GM12878 (cell line): ENCODE results near the gene TC2N.

Source experiments
- EGR1 ChIP-seq, 2 experiments: IDR thresholded peaks; 1 replicate in 1 of 2; 2 replicates in 1 of 2; pipeline ENCODE4 v1.6.1; 2011 to 2012; ENCODE audit warnings: low read depth in 2 of 2, low read length in 2 of 2, borderline replicate concordance in 1 of 2, mild to moderate bottlenecking in 1 of 2, moderate library complexity in 1 of 2
- EZH2 ChIP-seq: IDR thresholded peaks from 2 replicates; pipeline ENCODE4 v1.6.1; 2012; ENCODE audit warnings: low read depth, mild to moderate bottlenecking, control low read depth, inconsistent platforms, low read length, borderline replicate concordance; ENCODE audit not compliant: control insufficient read depth
- NFIC ChIP-seq: IDR thresholded peaks from 2 replicates; pipeline ENCODE4 v1.6.1; 2012; ENCODE audit warnings: low read depth, mild to moderate bottlenecking, inconsistent platforms, low read length, moderate library complexity

DNA sequence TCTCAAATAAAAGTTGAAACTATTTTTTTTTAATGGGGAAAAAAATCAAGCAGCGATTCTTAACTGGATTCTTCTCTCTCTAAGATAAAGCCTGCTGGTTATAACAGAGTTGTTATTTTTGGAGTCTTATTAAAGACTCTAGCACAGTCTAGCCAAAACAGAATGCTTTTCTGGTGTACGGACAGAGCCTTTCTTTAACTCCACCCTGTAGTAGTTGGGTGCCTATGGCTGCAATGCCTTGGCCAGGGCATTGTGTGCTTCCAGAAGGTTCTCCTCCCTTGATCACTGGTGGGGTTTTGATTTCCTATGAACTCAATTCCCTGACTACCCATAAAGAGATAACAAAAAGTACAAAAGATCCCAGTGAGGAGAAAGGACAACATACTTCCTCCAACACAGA, 35.7 kb upstream of the TC2N start:
- TF ChIP-seq EZH2 (no peak), EGR1 (IDR thresholded peaks at IDR 0.05; ENCODE audit: borderline replicate concordance in 1 of 2, low read depth in 2 of 2, low read length in 2 of 2) (no peak), NFIC (no peak)
